Esophagus muscularis mucosa (tissue), 3 donors: Measurements from ENCODE around the gene NETO1.

Experiments used
- CTCF ChIP-seq, 3 experiments: fragments of 200-600 bp in 2 of 3; fragments of 450-650 bp in 1 of 3; sonication (generic) in 2 of 3; IDR thresholded peaks; one replicate each; pipeline ENCODE4 v1.5.1; 2017 to 2019; ENCODE audit warnings: antibody characterized with exemption in 3 of 3, mild to moderate bottlenecking in 2 of 3, moderate library complexity in 1 of 3
- EP300 ChIP-seq: sonication (generic); formaldehyde crosslinking; IDR thresholded peaks from one replicate; pipeline ENCODE4 v1.6.1; 2017; ENCODE audit warnings: antibody characterized with exemption

DNA sequence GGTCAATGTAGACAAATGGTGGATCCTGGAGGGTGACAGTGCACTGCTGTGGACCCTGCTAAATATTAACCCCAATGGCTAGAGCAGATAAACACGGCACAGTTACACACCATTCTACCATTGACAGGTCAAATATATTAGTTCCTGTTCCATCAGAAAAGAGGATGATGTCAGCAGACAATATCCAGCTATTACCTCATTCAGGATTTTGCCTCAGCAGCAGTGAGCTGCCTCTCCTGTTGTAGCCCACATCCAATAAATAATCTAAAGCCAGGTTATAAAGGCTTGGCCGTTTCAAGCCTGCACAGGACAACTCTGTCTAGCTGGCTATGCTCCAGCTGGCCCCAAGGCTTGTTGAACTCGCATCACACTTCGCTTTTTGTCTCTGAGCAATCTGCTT, 31.6 kb upstream of the NETO1 start:
- TF ChIP-seq CTCF (IDR thresholded peaks at IDR 0.05) (no peak), EP300 (no peak)
